SW480 (cell line): ENCODE data around the gene CLBA1.
"Not testable (repeated sequence)": the region's sequence is repeated elsewhere in the genome, so short reads cannot be mapped to it uniquely, and the experiment has no call there.

Experiments used
- DNase-seq: peaks from one replicate; pipeline ENCODE4 v3.0.0-alpha.2; 2016; ENCODE audit warnings: low spot score

Gene CLBA1

GRCh38 chr14:104947881-104948735 lies 37.5 kb upstream of the CLBA1 start:
- DNase-seq: not testable (repeated sequence)

DNA sequence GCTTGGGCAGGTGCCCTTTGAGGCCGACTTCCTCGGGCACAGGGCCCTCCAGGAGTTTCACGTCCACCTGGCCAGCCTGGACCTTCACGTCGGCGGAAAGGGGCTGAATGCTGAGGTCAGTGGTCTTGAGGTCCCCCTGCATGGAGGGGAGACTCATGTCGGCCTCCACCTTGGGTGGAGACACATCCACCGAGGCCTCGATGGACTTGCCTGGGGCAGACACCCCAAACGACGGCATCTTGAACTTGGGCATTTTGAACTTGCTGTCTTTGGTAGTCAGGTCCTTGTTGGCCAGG lies 36.9 kb upstream of the CLBA1 start:
- no peak for DNase-seq

DNA sequence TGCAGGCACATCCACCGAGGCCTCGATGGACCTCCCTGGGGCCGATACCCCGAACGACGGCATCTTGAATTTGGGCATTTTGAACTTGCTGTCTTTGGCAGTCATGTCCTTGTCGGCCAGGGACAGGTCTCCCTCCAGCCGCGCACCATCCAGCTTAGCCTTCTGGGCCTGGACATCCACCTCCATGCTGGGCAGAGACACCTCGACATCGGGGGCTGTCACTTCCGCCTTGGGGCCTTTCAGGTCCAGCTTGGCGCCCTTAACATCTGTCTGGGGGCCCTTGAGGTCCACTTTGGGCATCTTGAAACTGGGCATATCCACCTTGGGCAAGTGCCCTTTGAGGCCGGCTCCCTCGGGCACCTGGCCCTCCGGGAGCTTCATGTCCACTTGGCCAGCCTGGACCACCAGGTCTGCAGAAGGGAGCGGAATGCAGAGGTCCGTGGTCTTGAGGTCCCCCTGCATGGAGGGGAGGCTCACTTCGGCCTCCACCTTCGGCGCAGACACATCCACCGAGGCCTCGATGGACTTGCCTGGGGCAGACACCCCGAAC lies 36.1 kb upstream of the CLBA1 start:
- DNase-seq: not testable (repeated sequence)

DNA sequence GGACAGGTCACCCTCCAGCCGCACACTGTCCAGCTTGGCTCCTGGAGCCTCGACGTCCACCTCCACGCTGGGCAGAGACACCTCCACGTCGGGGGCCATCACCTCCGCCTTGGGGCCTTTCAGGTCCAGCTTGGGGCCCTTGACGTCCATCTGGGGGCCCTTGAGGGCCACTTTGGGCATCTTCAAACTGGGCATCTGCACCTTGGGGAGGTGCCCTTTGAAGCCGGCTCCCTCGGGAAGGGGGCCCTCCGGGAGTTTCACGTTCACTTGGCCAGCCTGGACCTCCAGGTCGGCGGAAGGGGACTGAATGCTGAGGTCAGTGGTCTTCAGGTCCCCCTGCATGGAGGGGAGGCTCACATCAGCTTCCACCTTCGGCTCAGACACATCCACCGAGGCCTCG lies 35.6 kb upstream of the CLBA1 start:
- DNase-seq: no peak

- not testable (repeated sequence) for DNase-seq
Measured at GRCh38 chr14:104950701-104951100, 34.9 kb upstream of the CLBA1 start.

GRCh38 chr14:104951863-104952657 lies 33.5 kb upstream of the CLBA1 start:
- DNase-seq: not testable (repeated sequence)

DNA sequence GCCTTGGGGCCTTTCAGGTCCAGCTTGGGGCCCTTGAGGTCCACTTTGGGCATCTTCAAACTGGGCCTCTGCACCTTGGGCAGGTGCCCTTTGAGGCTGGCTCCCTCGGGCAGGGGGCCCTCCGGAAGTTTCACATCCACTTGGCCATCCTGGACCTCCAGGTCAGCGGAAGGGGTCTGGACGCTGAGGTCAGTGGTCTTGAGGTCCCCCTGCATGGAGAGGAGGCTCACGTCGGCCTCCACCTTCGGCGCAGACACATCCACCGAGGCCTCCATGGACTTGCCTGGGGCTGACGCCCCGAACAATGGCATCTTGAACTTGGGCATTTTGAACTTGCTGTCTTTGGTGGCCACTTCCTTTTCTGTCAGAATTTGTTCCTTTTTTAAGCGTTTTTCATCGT lies 32.5 kb upstream of the CLBA1 start:
- no peak for DNase-seq

DNA sequence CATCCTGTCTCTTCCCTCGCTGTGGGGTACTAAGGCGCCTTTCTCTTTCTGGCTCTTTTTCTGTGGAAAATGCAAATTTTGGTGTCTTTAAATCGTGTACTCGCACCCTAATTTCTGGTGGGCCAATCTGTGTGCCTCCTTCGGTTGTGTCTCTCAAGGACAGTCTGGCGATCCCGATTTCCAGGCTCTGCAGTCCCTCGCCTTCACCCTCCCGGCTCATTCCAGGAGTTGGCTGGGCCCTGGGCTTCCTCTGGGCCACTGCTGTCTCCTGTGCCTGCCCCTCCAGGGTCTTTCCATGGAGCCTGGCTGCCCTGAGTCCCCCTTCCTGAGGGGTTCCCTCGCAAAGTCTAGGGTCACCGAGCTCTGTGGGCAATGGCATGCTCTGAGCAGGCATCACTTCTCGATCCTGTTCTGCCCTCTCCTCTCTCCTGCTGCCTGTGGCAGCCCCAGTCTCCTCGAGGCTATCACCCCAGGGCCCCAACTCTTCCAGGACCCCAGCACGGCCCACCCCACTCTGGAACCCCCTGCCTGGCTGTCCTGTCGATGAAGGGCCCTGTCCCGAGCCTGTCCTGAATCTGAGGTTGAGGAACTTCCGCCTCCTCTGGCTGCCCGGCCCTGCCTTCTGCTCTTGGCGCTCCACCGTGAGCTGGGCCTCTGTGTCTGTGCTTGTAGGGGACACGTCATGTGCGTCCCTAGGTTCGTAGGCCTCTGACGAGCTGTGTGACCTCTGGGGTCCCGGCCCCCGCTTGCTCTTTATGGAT lies 31.5 kb upstream of the CLBA1 start:
- no peak for DNase-seq

DNA sequence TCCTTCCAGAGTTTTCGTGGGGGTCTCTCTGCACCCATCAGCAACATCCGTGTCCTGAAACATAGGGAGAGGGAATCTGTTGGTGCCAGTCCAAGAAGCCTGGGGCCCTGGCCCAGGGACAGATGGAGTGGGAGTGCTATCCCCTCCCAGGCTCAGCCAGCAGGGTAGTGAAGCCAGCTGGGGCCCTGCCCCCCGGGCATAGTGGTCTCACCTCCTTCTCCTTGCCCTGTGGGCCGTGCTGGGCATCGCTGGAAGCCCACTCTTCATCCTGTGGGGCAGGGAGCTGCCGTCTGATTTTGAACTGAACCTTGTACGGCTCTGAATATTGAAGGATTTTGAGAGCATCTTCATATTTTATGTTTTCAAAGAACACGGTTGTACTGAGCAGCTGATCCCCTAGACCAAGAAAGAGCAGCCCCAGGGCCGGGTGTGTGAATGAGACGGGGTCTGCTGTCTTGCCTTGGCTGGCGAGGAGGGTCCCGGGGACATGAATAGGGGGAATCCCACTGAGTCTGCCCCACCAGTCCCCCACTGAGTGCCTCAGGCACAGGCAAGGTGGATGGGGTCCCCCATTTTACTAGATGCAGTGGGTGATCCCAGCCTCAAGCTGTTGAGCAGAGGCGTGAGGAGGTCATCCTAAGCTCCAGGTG lies 30.7 kb upstream of the CLBA1 start:
- no peak for DNase-seq

DNA sequence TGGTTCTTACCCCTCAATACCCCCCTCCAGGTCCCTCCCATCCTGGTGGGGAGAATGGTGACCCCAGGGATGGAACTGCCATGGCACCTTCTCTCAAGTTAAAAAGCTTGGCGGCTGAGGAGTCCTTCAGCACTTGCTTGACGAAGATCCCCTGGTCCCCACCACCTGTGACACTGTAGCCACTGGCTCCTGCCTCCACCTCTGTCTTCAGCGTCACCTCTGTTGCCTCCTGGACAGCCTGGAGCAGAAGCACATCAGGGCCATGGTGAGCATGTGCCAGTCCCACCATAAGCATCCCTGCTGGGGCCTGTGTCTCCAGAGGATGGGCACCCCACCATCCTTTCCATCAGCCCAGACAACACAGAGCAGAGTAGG lies 30.2 kb upstream of the CLBA1 start:
- no peak for DNase-seq

GRCh38 chr14:104956290-104956890 lies 29.2 kb upstream of the CLBA1 start:
- DNase-seq: no peak

DNA sequence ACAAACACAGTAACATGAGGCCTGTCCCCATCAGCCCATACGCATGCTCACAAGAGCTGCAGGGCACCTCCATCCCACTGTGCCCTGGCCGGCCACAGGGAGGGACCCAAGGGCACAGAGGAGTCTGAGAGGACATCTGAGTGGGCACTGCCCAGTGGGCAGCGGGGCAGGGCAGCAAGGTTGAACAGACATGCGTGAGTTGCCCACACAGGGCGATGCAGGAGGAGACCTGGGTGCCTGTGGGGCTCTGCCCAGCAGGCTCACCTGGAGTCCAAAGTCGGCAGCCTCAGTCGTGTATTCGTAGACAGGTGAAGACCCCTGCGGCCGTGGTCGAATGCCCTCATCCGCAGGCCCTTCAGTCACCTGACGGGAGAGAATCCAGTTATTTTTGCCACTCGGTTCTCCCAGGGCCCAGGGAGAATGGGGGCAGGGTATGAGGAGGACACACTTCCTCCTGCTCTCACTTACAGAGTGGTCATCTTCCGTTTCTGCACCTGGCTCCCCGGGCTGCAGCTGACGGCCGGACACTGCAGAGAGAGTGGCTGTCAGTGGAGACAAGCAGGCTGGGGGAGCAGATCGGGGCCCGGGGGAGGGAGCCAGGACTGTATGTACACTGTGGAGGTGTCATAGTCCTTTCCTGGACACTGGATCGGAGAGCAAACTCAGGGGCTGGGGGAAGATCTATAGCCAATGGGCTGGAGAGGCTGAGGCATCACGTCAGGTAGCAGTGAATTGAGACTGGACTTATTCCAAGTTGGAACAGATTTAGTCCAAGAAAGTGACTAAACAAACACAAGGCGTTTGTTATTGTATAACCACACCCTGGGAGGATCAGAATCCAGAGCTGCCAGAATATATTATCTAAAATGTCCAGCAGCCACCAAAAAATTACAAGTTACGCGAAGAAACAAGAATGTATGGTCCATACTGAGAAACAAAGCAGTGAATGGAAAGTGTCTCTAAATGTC lies 28.2 kb upstream of the CLBA1 start:
- DNase-seq: no peak

DNA sequence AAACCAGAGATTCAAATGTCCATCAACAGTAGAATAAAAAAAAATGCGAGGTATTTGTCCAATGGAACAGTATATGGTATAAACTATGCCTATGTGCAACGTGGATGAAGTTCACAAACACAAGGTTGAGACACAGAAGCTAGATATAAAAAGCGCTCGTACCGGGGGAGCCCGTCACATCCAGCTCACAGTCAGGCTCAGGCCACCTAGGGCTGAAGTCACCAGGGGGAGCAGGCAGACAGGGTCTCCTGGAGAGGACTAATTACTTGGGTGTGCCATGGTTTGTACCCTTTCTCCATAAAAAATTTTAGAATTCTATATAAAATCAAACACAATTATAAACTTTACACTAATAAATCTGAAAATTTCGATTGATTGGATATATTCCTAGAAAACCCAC lies 21.0 kb upstream of the CLBA1 start:
- DNase-seq: no peak

DNA sequence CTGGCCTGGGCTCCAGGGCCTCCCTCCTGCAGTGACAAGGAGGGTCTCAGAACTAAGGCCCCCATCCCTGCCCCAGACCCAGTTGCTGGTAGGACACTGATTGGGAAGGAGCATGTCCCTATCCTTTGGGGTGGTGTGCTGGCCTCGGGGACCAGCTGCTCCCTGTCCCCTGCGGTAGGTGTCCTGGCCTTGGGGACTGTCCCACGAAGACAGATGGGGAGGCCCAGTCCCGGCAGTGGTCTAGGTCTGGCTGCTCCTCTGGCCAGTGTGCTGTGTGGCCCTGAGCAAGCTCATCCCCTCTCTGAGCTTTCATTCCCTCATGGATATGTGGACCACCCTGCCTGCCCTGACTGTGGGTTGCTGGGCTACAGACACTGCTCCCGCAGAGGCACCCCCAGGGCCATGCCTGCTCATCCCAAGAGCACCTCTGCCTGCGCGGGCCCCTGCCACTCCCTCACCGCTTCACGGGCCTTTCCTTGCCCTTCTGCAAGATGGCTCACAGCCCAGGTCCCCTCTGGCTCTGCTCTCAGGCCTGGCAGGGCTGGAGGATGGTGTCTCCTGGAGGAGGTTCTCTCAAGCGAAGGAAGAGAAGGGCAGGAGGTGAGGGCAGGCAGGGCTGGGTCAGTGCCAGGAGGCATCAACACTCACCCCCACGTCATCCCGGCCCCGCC lies 19.9 kb upstream of the CLBA1 start:
- DNase-seq: no peak

GRCh38 chr14:104966261-104966865 lies 19.2 kb upstream of the CLBA1 start:
- no peak for DNase-seq

GRCh38 chr14:104966981-104967385 lies 18.6 kb upstream of the CLBA1 start:
- DNase-seq: no peak

DNA sequence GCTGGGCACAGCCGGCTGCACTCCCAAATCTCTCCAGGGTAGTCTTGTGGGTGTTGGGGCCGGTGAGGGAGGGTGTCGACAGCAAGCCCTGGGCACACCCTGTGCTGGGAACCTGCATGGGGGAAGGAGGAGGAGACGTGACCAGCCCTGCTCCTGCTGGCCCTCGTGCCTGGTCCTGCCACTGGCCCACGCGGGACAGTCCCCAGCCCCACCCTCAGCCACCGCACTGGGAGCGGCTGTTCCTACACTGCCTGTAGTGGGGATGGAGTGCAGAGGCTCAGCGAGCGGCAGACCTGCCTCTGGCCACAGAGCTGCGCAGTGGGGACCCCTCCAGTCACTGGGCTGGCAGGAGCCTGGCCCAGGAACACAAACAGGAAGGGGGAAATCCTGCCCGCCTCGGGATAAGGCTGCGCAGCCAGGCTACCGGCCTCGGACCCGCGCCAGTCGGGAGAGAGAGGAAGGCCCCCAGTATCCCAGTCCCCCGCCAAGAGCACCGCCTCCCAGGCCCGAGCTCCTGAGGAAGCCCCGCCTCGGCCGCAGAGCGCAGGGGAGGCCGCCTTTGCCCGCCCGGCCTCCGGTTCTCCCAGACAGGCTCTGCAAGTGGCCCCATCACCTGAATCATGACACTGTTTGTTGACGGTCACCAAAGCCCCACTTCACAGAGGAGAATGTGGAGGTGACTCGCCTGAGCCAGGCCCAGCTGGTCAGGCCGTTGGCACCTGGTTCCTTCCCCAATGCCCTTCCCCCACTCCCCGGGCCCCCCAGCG lies 18.0 kb upstream of the CLBA1 start:
- peak; percentile 59 for DNase-seq

DNA sequence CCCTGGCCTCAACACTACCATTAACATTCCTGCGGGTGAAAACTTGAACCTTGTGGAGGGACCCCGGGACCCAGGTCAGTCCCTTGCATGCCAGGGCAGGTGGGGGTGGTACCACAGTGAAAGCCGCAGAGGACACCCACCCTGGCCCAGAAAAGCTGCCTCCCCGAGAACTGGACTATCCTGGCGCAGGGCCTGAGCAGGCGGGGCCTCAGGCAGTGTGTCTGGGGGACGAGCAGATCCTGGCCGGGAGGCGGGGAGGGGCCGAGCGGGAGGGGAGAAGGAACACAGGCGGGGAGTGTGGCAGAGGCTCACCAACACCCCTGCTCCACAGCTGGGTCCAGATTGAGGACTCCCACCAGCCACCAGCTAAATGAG lies 17.4 kb upstream of the CLBA1 start:
- DNase-seq: peak; percentile 64
